Brain pericyte (primary cell): ENCODE measurements around the gene LAMA1.
"Not testable (repeated sequence)": the region's sequence is repeated elsewhere in the genome, so short reads cannot be mapped to it uniquely, and the experiment has no call there.

Experiments
- DNase-seq: peaks from one replicate; pipeline ENCODE4 v3.0.0-alpha.2; 2012; ENCODE audit warnings: low read depth, low spot score

The LAMA1 gene

GRCh38 chr18:6949800-6950586, 167.6 kb downstream of the LAMA1 start:
- no peak for DNase-seq

- DNase-seq = no peak
These were observed 169.1 kb downstream of the LAMA1 start for GRCh38 chr18:6948281-6949055.

DNA sequence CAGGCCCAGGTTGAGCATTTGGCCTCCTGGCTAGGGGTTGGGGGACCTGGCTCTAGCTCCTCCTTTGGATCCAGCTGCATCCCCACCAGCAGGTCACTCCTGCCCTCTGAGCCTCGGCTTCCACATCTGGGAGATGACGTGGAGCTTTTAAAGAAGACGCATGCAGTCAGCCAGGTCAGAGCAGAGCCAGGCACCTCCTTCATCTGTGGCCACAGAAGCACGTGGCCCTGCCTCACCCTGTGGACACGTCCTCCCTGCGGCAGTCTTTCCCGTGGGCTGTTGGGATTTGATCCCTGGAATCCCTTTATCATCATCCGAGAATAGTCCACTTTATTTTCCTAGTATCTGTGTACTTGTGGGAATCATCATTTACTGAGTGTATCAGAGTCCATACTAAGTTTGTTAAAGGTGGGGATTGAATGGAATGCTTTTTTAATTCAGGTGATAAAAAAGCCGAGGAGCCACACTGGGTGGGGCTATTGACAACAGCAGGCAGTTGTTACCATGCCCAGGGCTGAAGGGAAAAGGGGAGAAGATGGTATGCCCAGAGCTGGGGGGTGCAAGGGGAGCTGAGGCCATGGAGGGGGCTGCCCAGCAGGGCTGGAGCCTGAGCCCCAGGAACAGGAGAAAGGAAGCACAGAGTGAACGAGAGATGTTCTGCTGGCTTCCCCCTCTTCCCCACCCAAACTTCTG, 170.1 kb downstream of the LAMA1 start:
- DNase-seq = no peak

DNA sequence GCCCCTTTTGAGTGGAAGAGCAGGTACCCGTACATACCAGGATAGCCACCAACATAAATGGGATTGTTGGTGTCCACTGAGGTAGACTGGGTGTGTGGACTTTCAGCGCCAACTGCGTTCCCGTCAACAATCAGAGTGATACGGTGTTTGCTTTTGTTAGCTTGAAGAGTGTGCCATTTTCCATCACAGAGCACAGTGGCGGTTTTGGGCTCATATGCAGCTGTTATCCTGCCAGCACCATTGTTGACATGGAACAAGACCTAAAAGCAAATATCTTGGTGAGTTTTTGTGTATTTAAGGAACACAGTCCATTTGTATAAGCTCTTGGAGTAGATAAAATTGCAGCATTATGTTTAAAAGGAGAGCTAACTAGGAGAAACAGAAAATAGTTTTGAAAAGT, 174.5 kb downstream of the LAMA1 start:
- no peak for DNase-seq

DNA sequence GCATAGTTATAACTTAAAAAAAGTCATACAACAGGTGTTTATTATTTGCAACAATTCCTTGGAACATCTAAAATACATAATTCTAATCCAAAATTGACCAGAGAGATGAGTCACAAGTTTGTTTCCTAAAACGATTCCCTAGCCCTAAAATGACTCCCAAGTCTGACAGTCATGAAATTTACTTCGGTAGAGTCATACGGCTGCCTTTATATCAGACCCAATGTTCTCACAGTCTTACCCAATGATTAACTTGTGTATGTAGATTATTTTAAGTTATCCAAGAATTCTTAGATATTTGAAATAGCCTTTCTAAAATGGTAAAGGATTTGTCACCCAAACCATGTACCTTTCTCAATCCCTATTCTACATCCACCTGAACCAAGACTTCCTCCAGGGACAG, 174.9 kb downstream of the LAMA1 start:
- no peak for DNase-seq

GRCh38 chr18:6941996-6942395, 175.6 kb downstream of the LAMA1 start:
- no peak for DNase-seq

DNA sequence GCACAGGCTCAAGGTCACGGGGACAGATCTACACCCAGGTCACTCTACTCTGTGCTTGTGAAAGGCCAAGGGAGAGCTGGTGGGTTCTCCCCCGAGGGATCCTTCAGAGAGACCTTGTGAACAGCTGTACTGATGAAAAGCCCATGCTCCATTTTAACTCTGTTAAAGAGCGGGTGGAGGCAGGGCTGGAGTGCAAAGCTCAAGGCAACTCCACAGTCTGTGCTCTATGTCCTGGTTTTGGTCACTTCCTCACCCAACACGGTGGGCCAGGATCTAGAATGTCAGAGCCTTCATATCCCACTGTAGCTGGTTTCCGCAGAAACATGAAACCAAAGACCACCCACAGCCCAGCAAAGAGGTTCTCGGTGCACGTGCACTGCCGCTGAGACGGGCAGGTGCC, 177.1 kb downstream of the LAMA1 start:
- DNase-seq = no peak

- no peak for DNase-seq
These were observed 177.6 kb downstream of the LAMA1 start for GRCh38 chr18:6939972-6940371.

DNA sequence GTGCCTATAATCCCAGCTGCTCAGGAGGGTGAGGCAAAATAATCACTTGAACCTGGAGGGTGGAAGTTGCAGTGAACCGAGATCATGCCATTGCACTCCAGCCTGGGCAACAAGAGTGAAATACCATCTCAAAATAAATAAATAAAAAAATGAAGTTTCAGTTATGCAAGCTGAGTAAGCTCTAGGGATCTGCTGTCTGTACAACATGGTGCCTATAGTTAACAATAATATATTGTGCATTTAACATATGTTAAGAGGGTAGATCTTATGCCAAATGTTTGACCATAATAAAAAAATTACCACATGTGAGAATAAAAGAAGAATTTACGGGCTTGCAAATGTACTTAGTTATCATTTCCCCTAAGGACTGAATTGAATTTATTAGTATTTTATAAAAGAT, 179.2 kb downstream of the LAMA1 start:
- DNase-seq = not testable (repeated sequence)

DNA sequence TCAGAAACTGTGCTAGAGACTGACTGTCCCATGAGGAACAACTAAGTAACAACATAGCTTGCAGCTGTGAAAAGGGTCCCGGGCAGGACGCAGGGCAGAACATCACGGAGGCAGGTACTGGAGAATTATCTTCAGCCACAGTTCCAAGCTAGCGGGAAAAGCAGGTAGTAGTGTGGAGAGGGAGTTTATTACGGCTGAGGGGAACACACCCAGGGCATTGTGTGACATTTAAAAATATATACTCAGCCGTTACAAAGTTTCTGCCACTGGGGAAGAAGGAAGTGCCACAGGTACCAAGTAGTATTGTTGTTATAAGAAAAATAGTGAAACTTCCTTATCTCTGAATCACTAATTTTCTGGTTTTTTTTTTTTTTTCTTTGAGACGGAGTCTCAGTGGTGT, 179.6 kb downstream of the LAMA1 start:
- no peak for DNase-seq

DNA sequence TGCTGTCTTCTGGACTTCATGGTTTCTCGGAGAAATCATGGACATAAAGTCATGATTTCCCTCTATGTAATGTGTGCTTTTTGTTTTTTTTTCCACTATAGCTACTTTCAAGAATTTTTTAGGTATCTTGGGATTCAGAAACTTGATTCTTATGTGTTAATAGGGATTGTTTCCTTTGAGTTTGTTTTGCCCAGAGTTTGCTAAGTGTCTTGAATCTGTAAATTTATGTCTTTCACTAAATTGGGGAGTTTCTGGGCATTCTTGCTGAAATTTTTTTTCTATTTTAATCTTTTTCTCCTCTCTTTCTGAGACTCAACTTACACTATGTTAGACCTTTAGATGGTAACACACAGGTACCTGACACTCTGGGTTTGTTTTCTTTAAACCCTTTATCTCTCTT, 182.7 kb downstream of the LAMA1 start:
- no peak for DNase-seq

DNA sequence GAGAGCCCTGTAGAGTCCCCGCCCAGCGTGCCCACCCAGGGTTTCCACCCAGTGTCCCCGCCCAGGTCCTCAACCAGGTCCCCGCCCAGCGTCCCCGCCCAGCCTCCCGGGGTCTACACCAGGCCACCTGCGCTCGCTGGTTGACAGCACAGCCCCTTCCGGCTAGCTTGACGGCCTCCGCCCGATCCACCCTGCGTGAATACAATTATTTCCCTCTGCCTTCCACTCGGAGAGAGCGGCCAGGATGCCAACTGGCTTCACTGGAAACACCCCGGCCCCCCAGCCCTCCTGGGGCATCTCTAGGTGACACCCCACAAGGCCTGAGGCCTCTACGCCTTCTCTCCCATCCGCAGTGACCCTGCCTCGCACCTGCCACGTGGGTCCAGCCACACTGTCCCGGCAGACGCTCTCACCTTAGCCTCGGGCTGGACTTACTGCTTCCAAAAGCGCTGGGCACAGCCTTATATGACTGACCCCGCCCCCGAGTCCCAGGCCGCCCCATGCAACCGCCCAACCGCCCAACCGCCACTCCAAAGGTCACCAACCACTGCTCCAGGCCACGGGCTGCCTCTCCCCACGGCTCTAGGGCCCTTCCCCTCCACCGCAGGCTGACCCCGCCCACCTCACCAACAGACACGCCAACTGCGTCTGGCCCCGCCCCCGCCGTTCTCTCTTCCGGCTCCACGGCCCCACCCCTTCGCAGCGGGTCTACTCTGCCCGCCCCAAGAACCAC, 188.1 kb downstream of the LAMA1 start:
- no peak for DNase-seq

DNA sequence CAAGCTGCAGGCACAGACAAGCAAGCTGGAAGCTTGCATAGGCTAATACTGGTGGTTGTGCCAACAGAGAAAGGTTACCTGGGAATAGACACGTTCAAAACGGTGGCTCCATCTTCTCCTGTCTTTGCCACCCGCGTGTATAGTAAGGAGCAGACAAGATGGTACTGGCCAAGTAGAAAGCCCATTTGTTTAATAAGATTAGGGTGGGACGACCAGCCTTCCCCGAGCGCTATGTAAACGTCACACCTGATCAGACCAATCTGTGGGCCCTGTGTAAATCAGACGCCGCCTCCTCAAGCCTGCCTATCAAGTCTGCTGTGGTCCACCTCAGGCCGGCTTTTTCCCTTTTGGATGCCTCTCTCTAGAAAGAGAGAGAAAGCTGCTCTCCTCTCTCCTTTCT, 189.2 kb downstream of the LAMA1 start:
- no peak for DNase-seq

DNA sequence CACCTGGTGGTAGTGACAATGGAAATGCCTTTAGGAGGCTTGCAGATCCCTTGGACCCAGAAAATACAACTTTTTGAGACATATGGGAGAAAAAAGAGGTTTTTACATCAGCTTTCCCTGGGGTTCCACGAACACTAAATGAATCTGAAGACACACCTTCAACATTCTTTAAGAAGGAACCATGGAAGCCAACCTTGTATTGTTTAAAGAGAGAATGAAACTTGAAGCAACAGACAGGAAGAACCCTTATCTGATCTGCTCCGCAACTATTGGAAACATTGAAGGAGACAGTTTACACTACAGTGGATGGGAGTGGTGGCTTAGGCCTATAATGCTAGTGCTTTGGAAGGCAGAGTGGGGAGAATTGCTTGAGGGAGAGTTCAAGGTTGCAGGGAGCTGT, 190.4 kb downstream of the LAMA1 start:
- no peak for DNase-seq

DNA sequence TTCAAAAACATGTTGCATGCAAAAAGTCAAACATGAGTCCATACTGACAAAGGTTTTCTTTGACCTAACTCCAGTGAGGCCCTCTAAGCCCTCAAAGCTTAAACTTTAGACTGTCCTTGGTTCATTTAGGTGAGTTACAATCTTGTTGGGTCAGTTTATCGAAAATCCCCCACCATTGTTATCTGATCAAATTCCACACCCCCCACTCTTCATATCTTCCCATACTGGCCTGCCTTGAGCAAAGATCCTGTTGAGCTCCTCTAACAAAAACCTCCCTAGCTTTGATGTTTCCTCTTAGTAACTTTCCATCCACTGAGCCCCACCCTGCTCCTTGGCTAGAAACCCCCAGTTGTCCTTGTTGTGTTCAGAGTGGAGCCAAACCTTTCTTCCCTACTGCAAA, 194.4 kb downstream of the LAMA1 start:
- no peak for DNase-seq

DNA sequence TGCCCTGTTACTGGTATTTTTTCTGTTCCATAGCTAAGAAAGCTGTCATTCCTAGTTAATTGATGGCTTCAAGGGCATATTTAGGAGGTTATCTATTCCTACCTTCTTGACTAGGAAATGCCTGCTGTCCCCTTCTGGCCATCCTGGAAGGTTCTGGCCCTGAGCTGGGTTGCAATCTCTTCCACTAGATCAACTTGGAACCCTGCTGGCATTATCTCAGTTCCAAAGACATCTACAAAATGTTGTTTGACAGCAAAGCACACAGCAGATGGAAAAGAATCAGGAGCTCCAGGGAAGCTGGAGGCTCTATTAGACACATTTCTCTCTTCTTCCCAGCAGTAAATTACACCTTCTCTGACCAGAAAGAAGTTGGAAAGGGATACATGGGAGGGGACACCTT, 196.0 kb downstream of the LAMA1 start:
- no peak for DNase-seq

DNA sequence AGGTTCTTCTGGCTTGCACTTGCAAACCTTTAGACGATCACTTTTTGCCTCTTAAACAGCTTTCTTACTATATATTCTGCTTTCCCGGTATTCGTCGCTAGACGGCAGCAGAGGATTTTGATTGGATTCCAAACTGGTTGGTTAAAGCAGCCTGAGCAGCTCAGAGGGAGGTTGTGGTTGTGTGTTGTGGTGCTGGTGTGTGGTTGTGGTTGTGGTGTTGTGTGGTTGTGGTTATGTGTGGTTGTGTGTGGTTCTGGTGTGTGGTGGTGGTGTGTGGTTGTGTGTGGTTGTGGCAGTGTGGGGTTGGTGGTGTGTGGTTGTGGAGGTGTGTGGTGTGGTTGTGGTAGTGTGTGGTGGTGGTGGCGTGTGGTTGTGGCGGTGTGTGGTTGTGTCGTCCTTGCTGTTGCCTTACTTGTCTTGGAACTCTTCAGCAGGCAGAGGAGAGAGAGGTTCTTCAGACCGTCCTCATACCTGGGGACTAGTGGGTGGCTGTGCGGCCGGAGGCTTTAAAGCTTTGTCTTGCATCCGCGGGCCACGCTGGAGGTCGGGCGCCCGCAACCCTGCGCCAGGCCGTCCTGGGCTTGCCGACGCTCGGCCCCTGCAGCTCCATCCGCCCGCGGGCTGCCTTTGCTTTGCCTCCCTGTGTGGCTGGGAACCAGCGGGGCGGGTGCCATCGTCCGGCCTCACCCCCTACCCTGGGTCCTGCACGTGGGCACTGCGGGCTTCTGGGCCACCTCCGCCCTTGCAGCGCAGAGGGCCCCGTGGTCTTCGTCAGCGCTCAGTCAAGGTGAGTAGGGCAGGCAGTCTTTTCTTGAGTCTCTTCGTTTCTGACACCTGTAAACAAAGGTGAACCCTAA, 197.3 kb downstream of the LAMA1 start:
- peak; percentile 13 for DNase-seq

GRCh38 chr18:6917072-6917471, 200.5 kb downstream of the LAMA1 start:
- DNase-seq = no peak

DNA sequence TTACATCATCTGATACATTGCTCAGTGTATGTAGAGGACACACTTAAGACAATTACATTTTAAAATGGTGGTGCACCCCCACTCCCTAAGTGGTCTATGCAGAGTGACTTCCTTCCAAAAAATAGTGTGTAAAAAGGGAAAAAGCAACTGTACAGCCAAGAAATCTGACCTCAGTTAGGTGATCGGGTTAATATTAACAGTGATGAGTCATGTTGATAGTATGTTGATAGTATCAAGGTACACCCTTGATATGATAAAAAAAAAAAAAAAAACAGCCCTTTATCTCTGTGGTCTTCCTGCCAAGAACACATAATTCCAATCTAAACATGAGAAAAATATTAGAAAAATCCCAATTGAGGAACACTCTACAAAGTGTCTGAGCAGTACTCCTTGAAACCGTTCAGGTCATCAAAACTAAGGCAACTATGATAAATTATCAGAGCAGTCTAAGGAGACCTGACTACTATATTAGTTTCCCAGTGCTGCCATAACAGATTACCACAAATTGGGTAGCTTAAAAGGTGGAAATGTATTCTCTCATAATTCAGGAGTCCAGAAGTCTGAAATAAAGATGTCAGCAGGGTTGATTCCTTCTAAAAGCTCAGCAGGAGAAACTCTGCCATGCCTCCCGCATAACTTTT, 216.2 kb downstream of the LAMA1 start:
- DNase-seq = no peak

- no peak for DNase-seq
These were observed 225.8 kb downstream of the LAMA1 start for GRCh38 chr18:6891788-6892187.
